Measurements from ENCODE around the gene GABRG3.

The GABRG3 gene

DNA sequence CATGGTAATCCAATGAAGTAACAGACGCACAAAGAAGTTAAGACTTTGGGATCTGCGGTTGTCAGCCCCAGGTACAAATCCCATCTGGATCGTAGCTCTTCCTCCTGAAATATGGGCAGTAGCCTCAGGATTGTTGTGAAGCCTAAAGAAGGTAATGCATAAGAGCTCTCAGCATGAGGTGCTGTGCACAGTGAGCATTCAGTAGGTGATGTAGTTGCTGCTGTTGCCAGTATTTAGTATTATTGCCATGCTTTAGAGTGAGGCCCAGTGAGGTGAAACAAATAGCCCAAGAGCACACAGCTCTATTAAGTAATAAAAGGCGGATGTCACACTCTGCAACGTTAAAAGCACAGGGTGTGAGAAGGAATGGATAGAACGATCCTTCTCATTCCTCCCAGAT lies 225.7 kb downstream of the GABRG3 start:
- no peak for DNase-seq

DNA sequence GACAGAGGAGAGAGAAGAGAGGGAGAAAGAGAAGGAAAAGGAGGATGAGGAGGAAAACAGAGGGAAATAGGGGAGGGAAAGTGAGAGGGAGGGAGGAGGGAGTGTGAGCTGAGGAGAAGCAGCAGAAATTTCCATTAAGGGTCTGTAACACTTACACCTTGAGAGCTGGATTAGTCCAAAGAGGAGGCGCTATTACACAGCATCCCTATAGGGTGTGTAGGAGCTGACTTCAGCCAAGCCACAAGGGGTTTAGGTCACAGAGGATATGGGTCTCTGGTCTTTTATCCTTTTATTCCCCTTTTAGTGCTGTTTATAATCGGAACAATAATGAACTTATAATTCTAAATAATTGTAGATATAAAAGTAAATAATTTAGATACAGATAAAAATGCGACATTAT lies 230.4 kb downstream of the GABRG3 start:
- no peak for DNase-seq

DNA sequence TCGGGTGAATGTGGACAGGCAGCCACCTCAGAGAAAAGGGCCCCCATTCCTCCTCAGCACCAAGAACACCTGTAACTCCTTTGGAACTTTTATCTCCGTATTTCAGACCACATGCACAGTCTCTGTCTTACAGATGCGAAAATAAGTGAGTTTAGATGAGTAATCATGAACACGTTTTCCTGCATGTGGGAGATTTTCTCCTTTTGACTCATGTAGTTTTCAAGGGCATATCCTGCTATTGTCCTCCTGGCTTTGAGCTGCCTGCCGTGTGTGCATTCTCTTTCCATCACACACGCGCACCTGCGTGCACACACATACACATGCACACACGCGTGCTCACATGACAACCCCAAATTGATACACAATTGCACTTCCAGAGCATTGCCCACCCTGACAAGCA lies 239.2 kb downstream of the GABRG3 start:
- DNase-seq, result no peak

DNA sequence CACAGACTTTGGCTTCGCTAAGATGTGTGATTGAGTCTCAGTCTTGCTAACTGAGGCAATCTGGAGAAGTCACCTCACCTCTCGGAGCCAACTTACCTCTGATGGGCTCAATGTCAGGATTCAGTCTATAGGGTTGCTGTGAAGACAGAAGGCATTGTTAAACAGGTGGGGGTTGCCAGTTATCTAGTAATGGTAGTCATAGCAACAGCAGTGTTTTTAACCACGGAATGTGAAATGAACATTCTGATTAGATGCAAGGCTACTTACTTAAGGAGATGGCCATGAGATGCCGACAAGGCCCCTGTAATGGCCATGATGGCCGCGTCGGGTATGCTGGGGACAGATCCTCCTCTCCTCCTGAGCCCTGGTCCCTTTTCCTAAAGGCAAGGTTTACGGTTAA lies 243.1 kb downstream of the GABRG3 start:
- DNase-seq, result no peak

DNA sequence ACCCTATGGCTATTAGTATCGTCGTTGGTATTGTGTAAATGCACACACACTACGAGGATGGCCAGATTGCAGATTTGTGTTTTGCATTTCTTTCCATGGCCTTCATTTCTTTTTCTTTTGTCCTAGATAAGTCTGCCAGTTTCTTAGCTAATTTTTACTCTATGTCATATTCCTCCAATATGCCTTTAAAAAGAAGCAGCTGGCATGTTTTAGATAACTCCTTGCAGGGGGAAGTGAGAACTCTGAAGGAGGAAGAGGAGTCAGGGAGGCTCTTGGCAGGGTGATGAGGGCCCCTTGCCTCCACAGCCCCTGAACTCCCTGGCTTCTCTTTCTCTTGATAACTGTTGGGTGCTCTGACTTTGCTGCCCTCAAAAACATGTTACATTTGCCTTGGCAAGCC lies 244.0 kb downstream of the GABRG3 start:
- peak; percentile 6 for DNase-seq

DNA sequence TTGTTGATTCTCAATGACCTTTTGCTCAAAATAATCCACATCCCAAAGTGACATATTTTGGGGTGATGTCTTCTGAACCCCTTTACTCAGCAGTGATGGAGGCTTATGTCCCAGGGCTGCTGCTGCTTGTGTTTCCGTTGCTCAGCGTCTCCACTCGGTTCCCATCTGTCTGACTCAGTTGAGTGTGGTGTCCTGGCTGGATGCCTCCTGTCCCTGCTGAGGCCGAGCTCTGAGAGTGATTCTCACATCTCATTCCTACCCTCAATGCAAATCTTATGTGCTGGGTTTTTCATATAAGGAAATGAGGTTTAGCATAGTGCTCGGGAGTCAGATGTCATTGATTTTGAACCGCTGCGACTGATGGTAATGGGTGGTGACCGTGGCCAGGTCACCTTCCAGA lies 247.4 kb downstream of the GABRG3 start:
- DNase-seq, result no peak

DNA sequence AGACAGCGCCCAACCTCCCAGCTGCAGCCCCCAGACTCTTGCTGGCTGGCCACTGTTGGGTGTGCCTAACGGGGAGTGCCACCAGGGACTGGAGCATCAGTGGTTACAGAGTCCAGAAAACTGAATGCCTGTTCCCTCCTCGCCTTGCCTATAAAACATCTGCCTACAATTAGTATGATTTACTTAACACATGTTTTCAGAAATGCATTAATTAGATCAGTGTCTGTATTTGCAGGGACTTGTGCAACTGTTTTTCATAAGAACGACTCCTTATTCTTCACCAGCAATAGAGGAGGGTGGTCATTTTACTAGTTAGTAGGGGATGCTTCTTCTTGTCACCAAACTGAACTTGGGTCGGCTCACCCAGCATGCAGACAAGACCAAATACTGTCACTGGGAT lies 248.7 kb downstream of the GABRG3 start:
- DNase-seq, result no peak

DNA sequence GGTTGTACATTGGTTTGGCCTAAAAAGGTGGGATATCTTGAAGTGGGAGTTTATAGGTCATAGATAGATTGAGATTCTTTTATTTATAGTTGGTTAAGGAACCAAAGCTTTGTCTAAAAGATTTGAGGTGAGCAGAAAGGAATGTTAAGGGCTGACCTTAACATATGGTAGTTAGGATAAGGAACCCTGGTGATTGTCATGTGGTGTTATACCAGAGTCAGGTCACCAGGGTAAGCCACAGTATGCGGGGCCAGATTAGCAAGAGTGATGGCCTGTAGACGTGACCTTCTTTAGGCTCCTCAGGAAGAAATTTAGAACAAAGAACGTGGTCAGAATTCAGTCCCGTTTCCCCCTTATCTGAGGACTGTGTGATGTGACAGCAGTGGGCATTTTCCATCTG lies 249.2 kb downstream of the GABRG3 start:
- DNase-seq, result peak; percentile 37

DNA sequence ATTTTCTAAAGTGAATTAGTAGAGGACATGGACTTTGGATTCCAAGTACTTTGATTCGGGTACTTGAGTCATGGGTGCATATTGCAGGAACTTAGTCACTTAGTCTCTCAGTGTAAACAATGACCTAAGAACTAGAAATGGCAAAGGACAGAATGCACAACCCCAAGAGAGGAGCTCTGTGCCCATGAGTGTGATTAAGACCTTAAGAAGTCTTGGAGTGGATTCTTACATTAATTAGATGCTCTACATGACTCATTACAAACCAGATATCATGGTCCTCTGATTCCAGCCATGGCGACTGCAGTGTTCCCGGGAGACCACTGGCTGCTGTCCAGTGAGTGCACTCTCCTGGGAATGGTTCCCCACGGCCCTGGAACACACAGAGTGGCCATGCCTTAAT lies 251.5 kb downstream of the GABRG3 start:
- no peak for DNase-seq

DNA sequence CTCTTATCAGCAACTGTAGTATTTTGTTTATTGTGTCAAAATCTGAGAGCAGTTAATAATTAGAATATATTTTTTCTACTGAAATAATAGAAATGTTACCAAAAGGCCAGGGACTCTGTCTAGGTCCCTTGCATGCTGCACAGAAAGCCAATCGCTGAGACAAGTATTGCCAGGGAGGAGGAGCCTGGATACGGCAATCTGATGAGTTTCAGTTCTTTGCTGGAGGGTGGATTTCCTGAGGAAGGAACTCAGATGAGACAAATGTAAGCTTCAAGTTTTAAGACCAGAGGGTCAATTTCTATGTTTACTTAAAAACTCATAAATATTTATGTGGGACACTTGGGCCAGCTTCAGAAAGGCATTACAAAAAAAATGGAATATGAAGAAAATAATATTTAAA lies 252.2 kb downstream of the GABRG3 start:
- DNase-seq, result no peak

DNA sequence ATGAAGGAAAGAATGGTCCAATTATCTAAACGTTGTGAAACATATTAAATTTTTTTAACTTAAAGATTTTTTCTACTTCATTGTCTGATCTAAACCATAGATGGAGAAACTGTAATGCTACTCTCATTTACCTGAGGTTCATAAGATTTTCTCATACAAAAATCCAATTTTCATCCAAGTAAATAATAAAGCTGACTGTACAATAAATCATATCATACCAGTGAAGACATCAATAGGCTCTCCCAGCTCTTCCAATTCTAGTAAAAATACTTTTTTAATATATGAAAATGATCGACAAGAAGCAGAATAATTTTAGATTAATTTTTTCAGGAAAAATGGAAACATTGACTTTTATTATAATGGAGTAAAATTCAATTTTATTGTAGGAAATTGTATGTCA lies 260.8 kb downstream of the GABRG3 start:
- DNase-seq, result no peak

DNA sequence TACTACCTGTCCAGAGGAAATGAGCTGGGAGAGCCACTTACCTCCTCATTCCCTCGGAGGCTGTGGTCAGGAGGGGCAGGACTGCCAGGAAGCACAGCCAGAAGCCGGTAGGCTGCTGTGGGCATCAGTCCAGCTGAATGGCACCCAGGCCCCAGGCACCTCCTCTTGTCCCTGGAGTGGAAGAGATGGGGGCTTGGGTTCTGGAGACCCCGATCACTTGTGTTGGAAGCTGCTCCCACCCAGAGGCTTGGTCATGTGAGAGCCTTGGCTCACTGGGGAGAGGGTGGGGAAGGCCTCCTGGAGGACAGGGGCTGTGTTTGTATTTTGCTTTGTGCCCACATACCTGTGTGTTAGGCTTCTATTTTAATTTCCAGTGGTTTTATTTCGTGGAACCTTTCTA lies 261.9 kb downstream of the GABRG3 start:
- no peak for DNase-seq

DNA sequence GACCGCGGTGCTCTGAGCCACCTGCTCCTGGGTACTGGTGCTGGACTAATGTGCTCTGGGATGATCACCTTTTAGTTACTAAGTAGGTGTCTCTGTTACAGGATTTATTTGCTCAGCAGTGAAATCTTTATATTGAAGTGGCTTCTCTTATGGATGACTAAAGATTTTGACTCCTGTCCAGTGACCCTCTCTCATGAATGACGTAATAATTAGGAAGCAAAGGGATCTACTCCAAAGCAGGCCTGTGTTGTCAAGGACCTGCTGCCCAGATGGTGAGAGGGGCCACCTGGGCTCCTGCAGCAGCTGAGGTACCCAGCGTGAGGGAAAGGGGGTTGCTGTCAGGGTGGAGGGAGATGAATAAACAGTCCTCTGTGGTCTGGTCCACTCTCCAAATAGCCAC lies 263.6 kb downstream of the GABRG3 start:
- DNase-seq, result no peak

DNA sequence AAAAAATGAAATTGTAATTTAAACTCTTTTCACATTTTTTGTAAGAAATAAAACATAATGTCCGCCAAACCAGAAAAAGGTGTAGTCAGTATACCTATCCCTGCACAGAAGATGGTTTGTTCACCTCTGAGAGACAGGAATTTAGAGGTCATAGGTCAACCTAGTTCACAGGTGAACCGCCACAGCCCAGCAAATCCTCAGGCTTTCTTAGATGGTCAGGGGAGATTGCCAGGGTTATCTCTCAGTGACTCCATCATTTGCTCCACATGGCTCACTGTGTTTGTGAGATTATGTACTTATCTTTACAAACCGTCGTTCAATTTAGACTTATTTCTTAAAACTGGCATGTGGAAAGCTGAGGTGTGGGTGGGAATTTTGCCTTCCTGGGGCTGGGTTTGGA lies 264.2 kb downstream of the GABRG3 start:
- DNase-seq, result no peak

DNA sequence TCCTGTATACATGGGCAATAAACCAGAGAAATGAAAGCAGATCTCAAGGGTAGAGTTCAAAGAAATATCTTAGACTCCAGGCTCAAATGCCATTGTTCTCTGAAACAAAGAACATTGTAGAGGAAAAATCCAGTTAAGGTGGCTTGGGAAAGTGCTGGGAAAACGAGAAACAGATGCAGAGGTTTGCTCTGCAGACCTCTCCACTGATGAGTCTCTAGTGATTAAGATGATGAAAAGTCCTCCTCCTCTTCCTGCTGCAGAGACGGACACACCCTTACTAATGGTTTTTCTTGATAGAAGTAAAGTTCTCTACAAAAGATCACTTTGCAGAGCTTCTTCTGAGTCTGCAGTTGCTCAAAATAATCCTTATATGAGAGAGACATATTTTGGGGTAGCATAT lies 264.7 kb downstream of the GABRG3 start:
- no peak for DNase-seq

DNA sequence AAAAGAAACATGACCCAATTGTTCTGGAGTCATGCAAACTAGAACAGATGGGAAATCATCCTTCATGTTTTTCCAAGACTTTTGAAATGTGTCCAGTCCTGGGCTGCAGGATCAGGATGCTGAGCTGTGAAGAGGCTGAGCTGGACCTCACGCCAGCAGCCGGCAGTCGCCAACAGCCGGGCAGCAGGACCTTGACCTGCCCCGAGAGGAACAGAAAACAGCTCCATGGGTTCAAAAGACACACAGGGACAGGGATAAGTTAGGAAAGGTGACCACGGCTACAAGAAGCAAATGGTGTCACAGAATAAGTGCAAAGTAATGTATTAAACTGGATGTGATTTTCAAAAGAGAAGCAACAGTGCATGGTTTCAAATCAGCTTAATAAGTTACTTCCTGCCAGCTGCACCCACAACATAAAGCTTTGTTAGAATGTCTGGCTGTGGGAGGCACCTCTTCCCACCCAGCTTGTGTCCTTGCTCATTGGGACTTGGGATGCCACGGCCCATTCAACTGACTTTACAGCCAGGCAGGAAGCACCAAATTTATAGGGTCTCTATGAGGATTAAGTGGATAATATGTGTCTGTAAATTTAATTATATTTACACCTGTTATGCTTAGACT lies 266.4 kb downstream of the GABRG3 start:
- DNase-seq, result no peak

DNA sequence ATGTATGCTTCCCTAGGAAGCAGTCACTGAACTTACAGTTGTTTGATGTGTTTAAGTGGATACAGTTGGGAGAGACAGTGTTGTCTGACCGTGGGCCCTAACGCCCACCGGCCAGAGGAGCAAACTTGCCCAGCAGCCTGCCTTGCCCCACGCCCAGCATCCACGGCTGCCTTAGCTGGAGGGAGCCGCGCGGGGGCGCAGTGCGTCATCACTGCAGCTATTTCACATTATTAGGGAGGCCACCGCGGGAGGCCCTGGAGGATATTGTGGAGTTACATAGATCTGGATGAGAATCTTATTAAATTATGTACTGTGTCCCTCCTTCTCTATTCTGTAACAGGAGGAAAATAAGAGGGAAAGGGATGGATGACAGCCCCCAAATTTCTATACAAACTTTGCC lies 267.2 kb downstream of the GABRG3 start:
- DNase-seq, result no peak

DNA sequence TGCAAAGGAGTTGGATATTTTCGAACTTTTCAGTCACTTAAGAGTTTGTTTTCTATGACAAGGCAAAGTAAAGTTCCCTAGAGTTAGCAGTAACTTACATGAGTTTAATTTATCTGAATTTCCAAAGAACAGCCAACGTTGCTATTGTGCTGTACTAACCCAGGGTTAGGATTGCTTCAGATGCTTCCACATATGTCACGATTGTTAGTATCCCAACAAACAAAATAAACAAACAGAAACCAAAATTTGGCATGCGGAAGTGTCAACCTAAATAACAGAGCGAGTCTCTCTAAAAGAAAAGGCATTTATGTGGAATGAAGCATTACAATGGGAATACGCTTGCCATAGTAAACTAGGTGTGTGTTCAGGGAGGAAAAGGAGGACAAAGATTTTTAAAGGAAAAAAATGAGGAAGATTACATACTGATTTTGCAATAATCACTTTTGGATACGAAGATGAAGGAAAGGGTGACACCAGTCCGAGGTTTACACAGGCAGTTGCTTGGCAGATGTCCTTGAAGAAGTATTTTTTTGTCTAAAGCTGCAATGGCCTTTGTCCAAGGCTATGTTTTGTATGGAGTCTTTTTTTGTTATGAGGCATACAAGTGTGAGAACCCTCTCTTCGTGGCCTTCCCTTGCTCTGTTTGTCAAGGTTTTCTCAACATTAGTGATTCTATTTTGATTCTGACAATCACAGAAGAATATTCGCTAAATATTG lies 267.9 kb downstream of the GABRG3 start:
- peak; percentile 20 for DNase-seq

DNA sequence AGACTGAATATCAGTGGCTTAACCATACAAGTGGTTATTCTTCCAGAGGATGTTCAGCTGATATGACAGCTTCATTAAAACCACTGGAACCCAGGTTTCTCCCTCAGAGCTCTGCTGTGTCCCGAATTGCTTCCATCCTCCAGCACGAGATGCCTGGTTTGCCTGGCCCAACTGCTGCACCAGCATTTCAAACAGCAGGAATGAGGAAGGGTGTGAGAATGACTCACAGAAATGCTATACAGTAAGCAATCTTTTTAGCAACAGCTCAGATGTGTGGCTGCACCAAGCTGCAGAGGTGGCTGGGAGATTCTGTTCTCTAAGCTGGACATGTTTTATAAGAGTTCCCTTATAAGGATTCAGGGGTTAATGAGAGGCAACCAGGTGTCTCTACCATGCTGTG lies 271.0 kb downstream of the GABRG3 start:
- DNase-seq, result no peak

DNA sequence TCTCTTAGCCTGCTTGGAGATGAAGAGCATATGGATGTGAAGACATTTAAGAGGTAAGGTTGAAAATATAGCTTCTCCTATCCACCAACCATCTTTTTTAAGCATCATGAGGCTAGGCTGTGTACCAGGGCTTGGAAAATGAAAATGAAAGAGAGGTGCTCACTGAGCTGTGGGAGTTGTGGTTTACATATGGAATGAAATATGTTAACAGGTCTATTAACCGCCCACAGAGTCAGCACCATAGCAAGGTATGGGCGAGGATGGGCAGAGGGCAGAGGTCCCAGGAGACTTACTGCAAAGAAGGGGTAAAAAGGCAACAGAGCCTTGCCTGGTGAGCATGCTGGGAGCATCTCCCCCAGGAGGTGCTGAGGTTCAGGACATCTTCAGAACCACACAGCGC lies 273.1 kb downstream of the GABRG3 start:
- DNase-seq, result no peak

DNA sequence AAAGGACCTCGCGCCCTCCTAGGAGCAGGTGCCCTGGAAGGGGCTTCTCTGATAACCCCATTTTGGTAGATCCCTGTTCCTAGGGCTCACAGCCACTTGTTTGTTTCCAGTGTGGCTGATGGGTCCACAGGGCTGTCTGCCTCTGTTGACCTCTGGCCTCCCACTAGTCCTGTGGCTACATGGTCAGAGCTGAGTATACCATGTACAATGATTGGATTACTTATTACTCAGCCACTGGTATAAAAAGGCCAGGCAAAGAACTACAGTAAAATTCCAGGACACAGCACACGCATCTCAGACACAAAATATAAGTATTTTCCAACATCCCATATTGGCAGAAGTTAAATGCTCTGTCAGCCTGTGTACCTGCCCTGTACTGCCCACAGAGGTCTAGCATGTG lies 277.3 kb downstream of the GABRG3 start:
- no peak for DNase-seq

DNA sequence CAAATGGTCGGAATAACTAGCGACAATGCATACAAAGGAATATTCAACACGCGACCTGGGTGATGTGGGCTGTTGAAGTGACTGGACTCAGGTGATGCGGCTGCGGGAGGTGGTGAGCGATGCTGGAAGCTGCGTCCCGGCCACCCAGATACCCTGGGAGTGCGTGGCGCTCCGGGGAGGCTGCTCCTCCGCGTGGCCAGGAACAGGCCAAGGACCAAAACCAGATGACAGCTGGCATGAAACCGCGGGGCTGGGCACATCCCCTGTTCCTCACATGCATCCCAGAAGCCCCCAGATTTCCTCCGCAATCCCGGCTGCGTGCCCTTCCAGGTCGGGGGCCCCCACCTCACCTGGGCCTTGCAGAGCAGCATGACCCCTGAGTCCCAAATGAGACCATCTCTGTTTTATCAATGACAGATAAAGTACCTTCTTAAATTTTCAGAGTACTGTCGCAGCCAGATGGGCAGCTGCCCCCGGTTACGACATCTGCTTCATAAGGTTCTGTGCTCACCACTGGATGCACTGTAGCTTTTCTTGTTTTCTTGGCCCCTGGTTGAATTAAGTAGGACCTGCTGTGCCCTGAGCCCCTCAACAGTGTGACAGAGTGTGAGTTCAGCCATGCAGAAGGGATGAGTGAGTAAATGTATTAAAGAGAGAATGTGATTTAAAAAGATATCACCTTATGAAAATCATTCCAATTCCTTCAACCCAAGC lies 278.2 kb downstream of the GABRG3 start:
- no peak for DNase-seq

DNA sequence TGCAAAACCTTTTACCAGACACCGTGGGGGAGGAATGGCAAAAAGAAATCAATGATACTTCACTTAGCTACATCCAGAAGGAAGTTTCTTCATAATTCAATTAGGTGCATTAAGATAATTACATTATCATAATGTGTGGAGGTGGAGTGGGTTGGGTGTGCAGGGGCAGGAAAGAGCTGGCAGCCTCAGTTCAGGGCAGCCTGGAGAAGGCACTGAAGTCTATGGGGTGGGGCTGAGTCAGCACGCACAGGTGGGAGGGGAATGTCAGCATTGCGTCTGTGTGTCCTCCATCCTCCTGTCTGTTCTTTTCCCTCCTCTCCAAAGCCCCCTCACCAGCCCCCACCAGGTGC lies 278.8 kb downstream of the GABRG3 start:
- no peak for DNase-seq

DNA sequence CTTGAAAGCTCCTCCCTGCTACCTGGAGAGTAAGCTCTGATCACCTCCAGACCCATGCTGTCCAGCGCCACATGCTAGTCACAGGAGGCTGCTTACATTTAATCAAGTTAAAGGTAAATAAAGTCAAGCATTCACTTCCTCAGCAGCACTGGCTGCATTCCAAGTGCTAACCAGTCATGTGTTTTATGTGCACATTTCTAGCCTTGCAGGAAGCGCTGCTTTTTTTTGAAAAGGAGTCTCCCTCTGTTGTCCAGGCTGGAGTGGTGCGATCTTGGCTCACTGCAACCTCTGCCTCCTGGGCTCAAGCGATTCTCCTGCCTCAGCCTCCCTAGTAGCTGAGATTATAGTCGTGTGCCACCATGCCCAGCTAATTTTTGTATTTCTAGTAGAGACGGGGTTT lies 279.2 kb downstream of the GABRG3 start:
- DNase-seq, result peak; percentile 12

DNA sequence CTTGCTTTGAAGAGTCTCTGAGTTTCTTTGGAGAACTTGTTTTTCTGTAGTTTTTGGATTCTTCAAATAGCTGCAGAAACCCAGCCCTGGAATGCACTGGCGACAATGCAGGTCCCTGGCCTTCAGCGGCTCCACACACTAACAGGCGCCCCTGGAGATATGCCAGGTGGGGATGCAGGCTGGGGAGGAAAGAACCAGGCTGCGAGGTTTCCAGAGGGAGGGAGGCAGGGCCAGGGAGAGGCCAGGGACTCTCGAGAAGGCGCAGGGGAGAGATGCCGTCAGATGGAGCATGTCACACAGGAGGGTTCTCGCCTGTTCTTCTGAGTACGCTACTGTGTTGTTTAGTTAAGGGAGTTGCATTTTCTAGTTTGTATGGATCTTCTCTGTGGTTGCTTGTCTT lies 283.1 kb downstream of the GABRG3 start:
- no peak for DNase-seq

All from OCI-M1 (cell line).